Measurements from ENCODE around the gene CLEC4D.
"Not testable (repeated sequence)": the region's sequence is repeated elsewhere in the genome, so short reads cannot be mapped to it uniquely, and the experiment has no call there.

Gene CLEC4D

DNA sequence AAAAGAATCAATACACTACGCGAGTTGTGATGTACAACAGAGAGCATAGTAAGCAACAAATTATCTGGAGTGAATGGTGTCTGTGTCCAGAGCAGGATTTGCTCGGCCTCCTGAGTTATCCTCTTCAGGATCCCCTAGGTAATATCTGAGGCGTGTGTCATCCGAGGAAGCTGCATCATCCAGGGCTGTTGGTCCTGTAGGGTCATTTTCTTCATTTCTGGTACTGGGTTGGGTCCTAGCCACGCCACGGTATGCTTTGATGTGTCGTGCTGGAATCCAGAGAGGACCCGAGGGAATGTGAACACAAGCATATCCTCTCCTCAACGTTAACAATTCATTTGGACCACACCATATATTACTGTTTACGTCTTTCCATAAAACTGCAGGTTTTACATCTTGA is 46.4 kb downstream of the CLEC4D start:
- no peak overlapping the region for H3K4me3 ChIP-seq (ENCODE audit: low read depth, low read length)
- TF ChIP-seq, protein P1, sequence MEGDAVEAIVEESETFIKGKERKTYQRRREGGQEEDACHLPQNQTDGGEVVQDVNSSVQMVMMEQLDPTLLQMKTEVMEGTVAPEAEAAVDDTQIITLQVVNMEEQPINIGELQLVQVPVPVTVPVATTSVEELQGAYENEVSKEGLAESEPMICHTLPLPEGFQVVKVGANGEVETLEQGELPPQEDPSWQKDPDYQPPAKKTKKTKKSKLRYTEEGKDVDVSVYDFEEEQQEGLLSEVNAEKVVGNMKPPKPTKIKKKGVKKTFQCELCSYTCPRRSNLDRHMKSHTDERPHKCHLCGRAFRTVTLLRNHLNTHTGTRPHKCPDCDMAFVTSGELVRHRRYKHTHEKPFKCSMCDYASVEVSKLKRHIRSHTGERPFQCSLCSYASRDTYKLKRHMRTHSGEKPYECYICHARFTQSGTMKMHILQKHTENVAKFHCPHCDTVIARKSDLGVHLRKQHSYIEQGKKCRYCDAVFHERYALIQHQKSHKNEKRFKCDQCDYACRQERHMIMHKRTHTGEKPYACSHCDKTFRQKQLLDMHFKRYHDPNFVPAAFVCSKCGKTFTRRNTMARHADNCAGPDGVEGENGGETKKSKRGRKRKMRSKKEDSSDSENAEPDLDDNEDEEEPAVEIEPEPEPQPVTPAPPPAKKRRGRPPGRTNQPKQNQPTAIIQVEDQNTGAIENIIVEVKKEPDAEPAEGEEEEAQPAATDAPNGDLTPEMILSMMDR (IDR thresholded peaks at IDR 0.05; ENCODE audit: insufficient read depth, low read length, missing control alignments): no peak
- DNase-seq (ENCODE audit: low read depth, low spot score): no peak
- CTCF ChIA-PET: no interaction called here
- POLR2A ChIA-PET: no interaction called here

DNA sequence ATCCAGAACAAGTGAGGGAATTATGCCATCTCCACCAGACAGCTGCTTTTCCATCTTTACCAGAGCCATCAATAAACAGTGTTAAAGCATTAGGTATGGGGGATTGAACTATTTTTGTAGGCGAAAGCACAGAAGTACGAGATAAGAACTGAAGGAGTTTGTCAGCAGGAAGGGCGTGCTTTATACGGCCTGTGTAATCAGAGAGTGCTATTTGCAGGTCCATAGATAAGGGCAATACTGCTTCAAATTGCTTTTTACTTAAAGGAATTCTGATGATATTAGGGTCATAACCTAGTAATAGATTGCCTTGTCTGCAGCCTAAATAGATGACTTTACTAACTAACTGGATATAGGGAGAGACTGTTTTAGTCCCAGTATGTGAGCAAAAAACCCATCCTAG is 47.7 kb downstream of the CLEC4D start:
- TF ChIP-seq, protein P1 (IDR thresholded peaks at IDR 0.05; ENCODE audit: insufficient read depth, low read length, missing control alignments): no peak
- CTCF ChIA-PET: no interaction called here
- no peak overlapping the region for H3K4me3 ChIP-seq (ENCODE audit: low read depth, low read length)
- POLR2A ChIA-PET: no interaction called here
- DNase-seq (ENCODE audit: low read depth, low spot score): no peak

DNA sequence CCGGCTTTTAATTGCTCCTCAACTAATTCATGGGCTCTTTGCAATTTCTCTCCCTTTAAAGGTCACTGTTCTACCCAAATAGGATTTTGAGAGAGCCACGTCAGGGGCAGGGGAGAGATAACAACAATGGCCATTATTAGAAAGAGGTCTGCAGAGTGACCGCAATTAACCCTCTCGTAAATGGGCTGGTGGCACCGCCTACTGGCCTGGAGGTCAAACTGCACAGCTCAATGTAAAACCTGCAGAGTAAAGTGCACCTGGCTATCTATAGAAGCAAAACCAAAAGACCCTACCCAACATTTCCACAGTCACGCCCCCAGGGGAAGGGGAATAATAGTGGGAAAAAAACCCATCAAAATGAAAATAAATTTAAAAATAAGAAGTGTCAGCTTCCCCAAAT is 49.0 kb downstream of the CLEC4D start:
- TF ChIP-seq, protein P1 (IDR thresholded peaks at IDR 0.05; ENCODE audit: insufficient read depth, low read length, missing control alignments): no peak
- DNase-seq (ENCODE audit: low read depth, low spot score): no peak
- H3K4me3 ChIP-seq (ENCODE audit: low read depth, low read length): no peak overlapping the region
- CTCF ChIA-PET: interaction anchor here (1.5 kb wide), 1 partner anchor 9 kb away, joined by 3 read pairs; no protein-coding TSS in a partner anchor
- POLR2A ChIA-PET: no interaction called here

DNA sequence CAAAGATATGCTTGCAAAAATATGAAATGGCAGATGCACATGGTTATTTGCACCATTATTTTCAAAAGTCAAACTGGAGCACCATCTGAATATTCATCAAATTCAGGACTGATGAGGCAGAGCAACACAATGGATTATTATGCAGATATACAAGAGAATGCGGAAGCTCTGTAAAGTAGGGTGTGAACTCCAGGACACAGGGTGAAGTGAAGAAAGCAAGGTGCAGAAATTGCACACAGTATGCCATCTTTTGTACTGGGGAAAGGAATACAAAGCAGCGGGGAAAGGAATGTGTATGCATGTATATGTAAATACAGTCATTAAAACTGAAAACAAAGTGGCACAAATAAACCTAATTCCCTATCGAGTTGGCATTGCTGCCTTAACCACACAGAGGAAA is 50.1 kb downstream of the CLEC4D start:
- POLR2A ChIA-PET: no interaction called here
- H3K4me3 ChIP-seq (ENCODE audit: low read depth, low read length): no peak overlapping the region
- no peak for DNase-seq (ENCODE audit: low read depth, low spot score)
- TF ChIP-seq, protein P1 (IDR thresholded peaks at IDR 0.05; ENCODE audit: insufficient read depth, low read length, missing control alignments): no peak
- CTCF ChIA-PET: interaction anchor here (1.5 to 1.7 kb wide), 2 partner anchors 8 to 19 kb away, joined by 3 to 4 read pairs; no protein-coding TSS in a partner anchor

DNA sequence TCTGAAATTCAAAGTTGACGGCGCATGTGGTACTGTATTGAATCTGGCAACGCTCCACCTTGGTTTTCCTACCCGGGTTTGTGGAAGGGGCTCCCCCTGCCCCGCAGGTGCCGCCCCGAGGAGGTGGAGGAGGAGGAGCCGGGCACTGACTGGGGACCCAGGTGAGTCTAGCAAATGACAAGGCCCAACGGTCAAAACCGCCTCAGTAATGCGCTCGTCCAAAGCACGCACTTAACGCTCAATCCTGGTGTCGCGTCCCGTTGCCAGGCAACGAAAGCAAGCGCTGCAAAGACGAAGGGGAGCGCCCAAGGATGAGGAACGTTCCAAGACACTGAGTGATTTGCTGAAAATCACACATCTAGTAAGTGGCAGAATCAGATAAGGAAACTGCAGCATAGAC is 51.4 kb downstream of the CLEC4D start:
- no peak overlapping the region for H3K4me3 ChIP-seq (ENCODE audit: low read depth, low read length)
- ChIA-PET POLR2A (no interaction called here), CTCF (interaction anchor here (1.7 kb wide), 1 partner anchor 21 kb away, joined by 4 read pairs; no protein-coding TSS in a partner anchor)
- TF ChIP-seq, protein P1 (IDR thresholded peaks at IDR 0.05; ENCODE audit: insufficient read depth, low read length, missing control alignments): no peak
- DNase-seq (ENCODE audit: low read depth, low spot score): no peak

- POLR2A ChIA-PET; CTCF ChIA-PET; H3K4me3 ChIP-seq (ENCODE audit: low read depth, low read length); DNase-seq (ENCODE audit: low read depth, low spot score): not testable (repeated sequence)
Observed at GRCh38 chr12:8566052-8566451, 52.7 kb downstream of the CLEC4D start.

DNA sequence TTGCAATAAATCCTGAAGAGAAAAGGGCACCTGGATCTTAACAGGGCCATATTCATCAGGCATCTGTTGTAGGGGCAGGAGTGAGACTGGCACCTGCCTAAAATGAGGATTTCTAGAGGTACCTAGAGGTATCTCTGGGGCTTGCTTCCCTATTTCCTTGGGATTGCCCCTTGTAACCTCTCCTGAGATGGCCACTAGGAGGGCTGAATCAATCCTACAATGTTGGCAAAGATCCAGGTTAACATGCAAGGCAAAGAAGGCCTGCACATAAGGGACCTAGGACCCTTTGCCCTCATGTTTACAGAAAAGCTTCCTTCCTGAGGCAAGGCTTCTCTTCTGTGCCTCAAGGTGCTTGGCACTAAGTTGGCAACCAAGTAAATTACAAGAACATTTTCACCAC is 53.2 kb downstream of the CLEC4D start:
- ChIA-PET POLR2A (no interaction called here), CTCF (no interaction called here)
- TF ChIP-seq, protein P1 (IDR thresholded peaks at IDR 0.05; ENCODE audit: insufficient read depth, low read length, missing control alignments): no peak
- H3K4me3 ChIP-seq (ENCODE audit: low read depth, low read length): no peak overlapping the region
- DNase-seq (ENCODE audit: low read depth, low spot score): no peak
